DOHH2 (cell line): ENCODE measurements around the gene IL6R.

Experiments used
- H3F3A ChIP-seq: fragments of 200-600 bp; sonication (generic), shearing (Covaris generic); 2 replicates; pipeline ENCODE4 v1.6.0; 2016; ENCODE audit warnings: antibody characterized with exemption, mild to moderate bottlenecking; ENCODE audit not compliant: control insufficient read depth, insufficient read depth
- H3K27ac ChIP-seq: fragments of 200-600 bp; sonication (generic); 2 replicates; pipeline ENCODE4 v1.5.1; 2014; ENCODE audit warnings: low read depth, mild to moderate bottlenecking, low read length, moderate library complexity
- H3K27me3 ChIP-seq: fragments of 200-600 bp; sonication (generic); 2 replicates; pipeline ENCODE4 v1.6.1; 2014; ENCODE audit warnings: mild to moderate bottlenecking, low read length, mixed read lengths; ENCODE audit not compliant: control insufficient read depth
- H3K36me3 ChIP-seq: fragments of 200-600 bp; sonication (generic); 2 replicates; pipeline ENCODE4 v1.6.1; 2014; ENCODE audit warnings: mild to moderate bottlenecking, low read length, moderate library complexity, mixed read lengths; ENCODE audit not compliant: control insufficient read depth
- H3K4me1 ChIP-seq: fragments of 200-600 bp; sonication (generic); 2 replicates; pipeline ENCODE4 v1.6.1; 2014; ENCODE audit warnings: mild to moderate bottlenecking, low read length, mixed read lengths; ENCODE audit not compliant: control insufficient read depth
- H3K4me2 ChIP-seq: fragments of 200-600 bp; sonication (generic); 2 replicates; pipeline ENCODE4 v1.6.0; 2014; ENCODE audit warnings: mild to moderate bottlenecking, low read length, moderate library complexity
- H3K4me3 ChIP-seq: fragments of 200-600 bp; sonication (generic); 2 replicates; pipeline ENCODE4 v1.5.1; 2014; ENCODE audit warnings: mild to moderate bottlenecking, low read length, mixed read lengths
- H3K79me2 ChIP-seq: fragments of 200-600 bp; sonication (generic); 2 replicates; pipeline ENCODE4 v1.6.1; 2014; ENCODE audit warnings: mild to moderate bottlenecking, low read length, mixed read lengths; ENCODE audit not compliant: control insufficient read depth
- H3K9me2 ChIP-seq: fragments of 200-600 bp; sonication (generic); replicated peaks from 2 replicates; pipeline ENCODE4 v1.6.1; 2014; ENCODE audit warnings: mild to moderate bottlenecking, low read length, mixed read lengths; ENCODE audit not compliant: control insufficient read depth
- H3K9me3 ChIP-seq: fragments of 200-600 bp; sonication (generic); 2 replicates; pipeline ENCODE4 v1.6.1; 2014; ENCODE audit warnings: antibody characterized with exemption, low read length, mixed read lengths; ENCODE audit not compliant: control insufficient read depth, insufficient read depth
- H4K20me1 ChIP-seq: fragments of 200-600 bp; sonication (generic); 2 replicates; pipeline ENCODE4 v1.6.0; 2014; ENCODE audit warnings: low read depth, mild to moderate bottlenecking, antibody characterized with exemption, low read length, moderate library complexity; ENCODE audit not compliant: control insufficient read depth, insufficient read depth
- CTCF ChIP-seq: fragments of 200-600 bp; sonication (generic); IDR thresholded peaks from one replicate; pipeline ENCODE4 v1.5.1; 2014; ENCODE audit warnings: antibody characterized with exemption, mild to moderate bottlenecking, low read depth, low read length; ENCODE audit not compliant: poor library complexity, severe bottlenecking
- EZH2phosphoT487 ChIP-seq: fragments of 200-600 bp; sonication (generic); IDR thresholded peaks from 2 replicates; pipeline ENCODE4 v1.6.1; 2017; ENCODE audit warnings: borderline replicate concordance, mild to moderate bottlenecking, antibody characterized with exemption, low read length, moderate library complexity, mixed read lengths

Gene IL6R

GRCh38 chr1:154411525-154411924 lies 6.4 kb downstream of the IL6R start:
- no peaks in the 10 kb centered on the region for H3K9me3 ChIP-seq
- no peak overlapping the region for H3K4me3 ChIP-seq
- H3K4me2 ChIP-seq = no peak overlapping the region
- peaks cover 7% of the 10 kb centered on the region for H3K27me3 ChIP-seq
- peaks cover 65% of the 10 kb centered on the region for H3K4me1 ChIP-seq
- H3K36me3 ChIP-seq = no peaks in the 10 kb centered on the region
- H3K79me2 ChIP-seq = no peaks in the 10 kb centered on the region
- peaks cover 7% of the 10 kb centered on the region; the same call in 1 of the 2 replicates for H4K20me1 ChIP-seq
- H3K27ac ChIP-seq = no peak overlapping the region
- no peaks in the 10 kb centered on the region for H3K9me2 ChIP-seq
- no peak for TF ChIP-seq EZH2phosphoT487
- no peak for TF ChIP-seq CTCF
- peaks cover 15% of the 10 kb centered on the region for H3F3A ChIP-seq

DNA sequence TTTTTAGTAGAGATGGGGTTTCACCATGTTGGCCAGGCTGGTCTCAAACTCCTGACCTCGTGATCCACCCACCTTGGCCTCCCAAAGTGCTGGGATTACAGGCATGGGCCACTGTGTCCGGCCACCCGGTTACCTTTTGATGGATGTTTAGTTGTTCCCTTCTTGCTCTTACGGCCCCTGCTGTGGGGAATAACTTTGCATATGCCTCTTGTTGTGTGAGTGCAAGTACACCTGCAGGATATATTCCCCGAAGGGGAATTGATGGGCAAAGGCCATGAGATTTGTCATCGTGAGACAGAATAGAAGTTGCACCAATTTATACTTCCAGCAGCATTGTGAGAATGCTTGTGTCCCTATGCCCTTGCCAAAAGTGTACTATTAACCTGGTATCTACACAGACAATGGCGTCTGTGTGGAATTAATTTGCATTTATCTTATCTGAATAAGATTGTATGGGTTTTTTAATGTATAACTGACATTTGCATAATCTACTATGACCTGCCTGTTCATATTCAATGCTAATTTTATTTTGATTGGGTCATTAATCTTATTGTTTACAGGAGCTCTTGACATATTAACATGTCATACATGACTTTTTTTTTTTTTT lies 8.1 kb downstream of the IL6R start:
- peaks cover 47% of the 10 kb centered on the region for H3K4me1 ChIP-seq
- no peaks in the 10 kb centered on the region for H3K36me3 ChIP-seq
- no peak overlapping the region; the same call in 1 of the 2 replicates for H3K4me3 ChIP-seq
- H3K9me3 ChIP-seq = no peaks in the 10 kb centered on the region
- no peak overlapping the region for H3K27ac ChIP-seq
- no peak for TF ChIP-seq CTCF
- TF ChIP-seq EZH2phosphoT487 = no peak
- 0 out of 2 replicates have a peak, but pooled peaks cover 3% of the 10 kb centered on the region for H3F3A ChIP-seq
- no peaks in the 10 kb centered on the region for H3K79me2 ChIP-seq
- no peaks in the 10 kb centered on the region for H4K20me1 ChIP-seq
- H3K27me3 ChIP-seq = no peaks in the 10 kb centered on the region
- H3K4me2 ChIP-seq = peak overlapping the region; percentile 50
- no peaks in the 10 kb centered on the region for H3K9me2 ChIP-seq

DNA sequence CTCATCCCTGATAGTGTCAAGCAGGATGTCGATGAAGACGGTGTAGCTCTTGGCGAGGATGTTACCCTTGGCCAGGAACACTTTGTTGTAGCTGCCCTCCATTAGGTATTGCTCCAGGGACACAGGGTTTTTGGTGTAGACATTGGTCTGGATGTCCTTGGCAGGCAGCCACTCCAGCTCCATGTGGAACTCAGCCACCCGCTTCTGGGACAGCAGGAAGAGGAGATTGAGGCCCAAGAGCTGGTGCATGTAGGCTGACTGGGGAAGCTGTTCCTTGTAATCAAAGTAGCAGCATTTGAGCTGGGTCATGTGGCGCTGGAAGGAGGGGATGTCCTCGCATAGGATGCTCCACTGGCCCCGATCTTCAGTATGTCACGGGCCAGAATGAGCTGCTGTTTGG lies 9.5 kb downstream of the IL6R start:
- no peaks in the 10 kb centered on the region for H4K20me1 ChIP-seq
- H3K79me2 ChIP-seq = no peaks in the 10 kb centered on the region
- no peaks in the 10 kb centered on the region for H3K9me3 ChIP-seq
- H3K9me2 ChIP-seq = no peaks in the 10 kb centered on the region
- peaks cover 4% of the 10 kb centered on the region for H3K27me3 ChIP-seq
- no peak overlapping the region for H3K4me2 ChIP-seq
- no peak for TF ChIP-seq EZH2phosphoT487
- no peak for TF ChIP-seq CTCF
- H3K36me3 ChIP-seq = no peaks in the 10 kb centered on the region
- no peak overlapping the region for H3K27ac ChIP-seq
- H3K4me1 ChIP-seq = peaks cover 38% of the 10 kb centered on the region
- H3K4me3 ChIP-seq = no peak overlapping the region
- 0 out of 2 replicates have a peak, but pooled peaks cover 3% of the 10 kb centered on the region for H3F3A ChIP-seq
